ENCODE measurements around the gene RAET1L. TPM values are rescaled to one million over a fixed set of nuclear protein-coding genes. Genes with fewer than 3 reads are reported as not detected.

Gene RAET1L
- total and polyA plus RNA-seq, 2 experiments from 2014 or later: not detected

GRCh38 chr6:149995235-149995750 is 30.0 kb downstream of the RAET1L start (continued):
- TF ChIP-seq ZNF462 (CRISPR knock-in tag; IDR thresholded peaks at IDR 0.05) (no peak), CREB1 (CRISPR knock-in tag; IDR thresholded peaks at IDR 0.05; ENCODE audit: low read depth) (no peak), ZNF331 (CRISPR knock-in tag; IDR thresholded peaks at IDR 0.05; ENCODE audit: low read depth) (no peak), NANOG (IDR thresholded peaks at IDR 0.05; ENCODE audit: borderline replicate concordance) (no peak), ETS1 (IDR thresholded peaks at IDR 0.05) (no peak)

DNA sequence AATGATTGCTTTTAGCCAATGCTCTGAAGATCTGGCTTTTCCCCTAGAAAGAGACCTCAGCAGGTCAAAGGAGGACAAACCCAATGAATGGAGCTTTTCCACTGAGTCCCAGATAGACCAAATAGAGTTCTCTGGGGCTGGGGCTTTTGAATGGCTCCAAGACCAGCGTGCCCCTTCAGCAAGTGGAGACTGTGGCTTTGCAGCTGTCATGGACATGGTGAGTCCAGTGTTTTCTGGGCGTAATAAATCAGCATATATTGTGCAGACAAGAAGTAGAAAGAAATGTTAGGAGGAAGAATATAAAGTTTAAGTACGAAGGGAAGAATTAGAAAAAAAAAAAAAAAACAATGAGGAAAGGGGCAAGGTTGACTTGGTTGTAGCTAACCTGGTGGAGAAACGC is 33.5 kb downstream of the RAET1L start:
- no peak overlapping the region for H2AFZ ChIP-seq
- no peaks in the 10 kb centered on the region for H3K79me2 ChIP-seq (replicated peaks; ENCODE audit: insufficient read depth)
- Mint-ChIP-seq H3K9me3 (peaks cover 3% of the 10 kb centered on the region; the same call in 1 of the 3 replicates), H3K36me3 (ENCODE audit: low read depth) (no peaks in the 10 kb centered on the region; the same call in 2 of the 3 replicates), H3K4me1 (peaks cover 33% of the 10 kb centered on the region), H3K27me3 (ENCODE audit: insufficient read depth, low read depth, poor library complexity) (peaks cover 87% of the 10 kb centered on the region), H3K4me3 (peak overlapping the region; percentile 61; the same call in 1 of the 3 replicates), H3K27ac (no peak overlapping the region)
- peaks cover 14% of the 10 kb centered on the region for H4K20me1 ChIP-seq (replicated peaks; ENCODE audit: insufficient read depth)
- peaks cover 5% of the 10 kb centered on the region; the same call in 1 of the 2 replicates for H3F3A ChIP-seq (replicated peaks; ENCODE audit: low read depth)
- ATAC-seq: no peak
- no peak overlapping the region for H3K4me3 ChIP-seq
- H3K27ac ChIP-seq (ENCODE audit: low read depth): no peak overlapping the region
- no peaks in the 10 kb centered on the region for H3K9me2 ChIP-seq (ENCODE audit: insufficient read depth)
- peaks cover 97% of the 10 kb centered on the region for H3K27me3 ChIP-seq (ENCODE audit: insufficient read depth)
- DNase-seq (ENCODE audit: low spot score): no peak
- H3K36me3 ChIP-seq (ENCODE audit: insufficient read depth): no peaks in the 10 kb centered on the region
- peak overlapping the region; percentile 20; the same call in 1 of the 2 replicates for H3K4me2 ChIP-seq
- peaks cover 13% of the 10 kb centered on the region; the same call in 1 of the 2 replicates for H3K4me1 ChIP-seq (ENCODE audit: insufficient read depth)
- TF ChIP-seq ZNF331 (CRISPR knock-in tag; IDR thresholded peaks at IDR 0.05; ENCODE audit: low read depth): no peak
- peak; percentile 79 for TF ChIP-seq EZH2 (IDR thresholded peaks at IDR 0.05; ENCODE audit: low read depth, unreplicated experiment)
- TF ChIP-seq NANOG (IDR thresholded peaks at IDR 0.05; ENCODE audit: borderline replicate concordance): no peak
- TF ChIP-seq, protein P1, sequence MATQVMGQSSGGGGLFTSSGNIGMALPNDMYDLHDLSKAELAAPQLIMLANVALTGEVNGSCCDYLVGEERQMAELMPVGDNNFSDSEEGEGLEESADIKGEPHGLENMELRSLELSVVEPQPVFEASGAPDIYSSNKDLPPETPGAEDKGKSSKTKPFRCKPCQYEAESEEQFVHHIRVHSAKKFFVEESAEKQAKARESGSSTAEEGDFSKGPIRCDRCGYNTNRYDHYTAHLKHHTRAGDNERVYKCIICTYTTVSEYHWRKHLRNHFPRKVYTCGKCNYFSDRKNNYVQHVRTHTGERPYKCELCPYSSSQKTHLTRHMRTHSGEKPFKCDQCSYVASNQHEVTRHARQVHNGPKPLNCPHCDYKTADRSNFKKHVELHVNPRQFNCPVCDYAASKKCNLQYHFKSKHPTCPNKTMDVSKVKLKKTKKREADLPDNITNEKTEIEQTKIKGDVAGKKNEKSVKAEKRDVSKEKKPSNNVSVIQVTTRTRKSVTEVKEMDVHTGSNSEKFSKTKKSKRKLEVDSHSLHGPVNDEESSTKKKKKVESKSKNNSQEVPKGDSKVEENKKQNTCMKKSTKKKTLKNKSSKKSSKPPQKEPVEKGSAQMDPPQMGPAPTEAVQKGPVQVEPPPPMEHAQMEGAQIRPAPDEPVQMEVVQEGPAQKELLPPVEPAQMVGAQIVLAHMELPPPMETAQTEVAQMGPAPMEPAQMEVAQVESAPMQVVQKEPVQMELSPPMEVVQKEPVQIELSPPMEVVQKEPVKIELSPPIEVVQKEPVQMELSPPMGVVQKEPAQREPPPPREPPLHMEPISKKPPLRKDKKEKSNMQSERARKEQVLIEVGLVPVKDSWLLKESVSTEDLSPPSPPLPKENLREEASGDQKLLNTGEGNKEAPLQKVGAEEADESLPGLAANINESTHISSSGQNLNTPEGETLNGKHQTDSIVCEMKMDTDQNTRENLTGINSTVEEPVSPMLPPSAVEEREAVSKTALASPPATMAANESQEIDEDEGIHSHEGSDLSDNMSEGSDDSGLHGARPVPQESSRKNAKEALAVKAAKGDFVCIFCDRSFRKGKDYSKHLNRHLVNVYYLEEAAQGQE (IDR thresholded peaks at IDR 0.05; ENCODE audit: unreplicated experiment): no peak
- TF ChIP-seq EZH2phosphoT487 (IDR thresholded peaks at IDR 0.05; ENCODE audit: unreplicated experiment): no peak

Data from GM23338 (cell line).